Activated CD4-positive, alpha-beta memory T cell treated with anti-CD3 and anti-CD28 coated beads, Interleukin-2, amount 10 ng/mL, durations not matched to agents 7 days and 5 days (primary cell): Measurements from ENCODE around the gene JAKMIP1. TPM values are rescaled to one million over a fixed set of nuclear protein-coding genes. Genes with fewer than 3 reads are reported as not detected.

ENCODE experiments used
- CTCF ChIA-PET: fragments of 350-600 bp; sonication (Branson Sonifier 250); formaldehyde crosslinking; loops from one replicate; lab custom pipeline; 2021; ENCODE audit warnings: antibody characterized with exemption, inconsistent platforms; lab: Charles Lee
- POLR2A ChIA-PET: fragments of 350-600 bp; sonication (Branson Sonifier 250); formaldehyde crosslinking; loops from one replicate; lab custom pipeline; 2021; ENCODE audit warnings: antibody characterized with exemption; lab: Charles Lee
- DNase-seq: peaks from one replicate; pipeline ENCODE4 v3.0.0-alpha.2; 2020
- H3K27ac Mint-ChIP-seq: one replicate; pipeline ENCODE4 v1.8.0; 2021; ENCODE audit warnings: mild to moderate bottlenecking, mixed read lengths
- H3K27me3 Mint-ChIP-seq: one replicate; pipeline ENCODE4 v1.8.0; 2021; ENCODE audit warnings: mixed read lengths
- H3K36me3 Mint-ChIP-seq: one replicate; pipeline ENCODE4 v1.8.0; 2021; ENCODE audit warnings: low read depth, mixed read lengths
- H3K4me1 Mint-ChIP-seq: one replicate; pipeline ENCODE4 v1.8.0; 2021; ENCODE audit warnings: mixed read lengths
- H3K4me3 Mint-ChIP-seq: one replicate; pipeline ENCODE4 v1.8.0; 2021; ENCODE audit warnings: mild to moderate bottlenecking, mixed read lengths
- H3K9me3 Mint-ChIP-seq: one replicate; pipeline ENCODE4 v1.8.0; 2021; ENCODE audit warnings: mixed read lengths
- total RNA-seq, 2 experiments: library from RNA; stranded (reverse); gene quantifications; one replicate each; pipeline ENCODE4 v1.2.3, GENCODE V29; 2021

Gene JAKMIP1
- total RNA-seq = 10 to 100 TPM; 43.8 to 44.4 TPM

DNA sequence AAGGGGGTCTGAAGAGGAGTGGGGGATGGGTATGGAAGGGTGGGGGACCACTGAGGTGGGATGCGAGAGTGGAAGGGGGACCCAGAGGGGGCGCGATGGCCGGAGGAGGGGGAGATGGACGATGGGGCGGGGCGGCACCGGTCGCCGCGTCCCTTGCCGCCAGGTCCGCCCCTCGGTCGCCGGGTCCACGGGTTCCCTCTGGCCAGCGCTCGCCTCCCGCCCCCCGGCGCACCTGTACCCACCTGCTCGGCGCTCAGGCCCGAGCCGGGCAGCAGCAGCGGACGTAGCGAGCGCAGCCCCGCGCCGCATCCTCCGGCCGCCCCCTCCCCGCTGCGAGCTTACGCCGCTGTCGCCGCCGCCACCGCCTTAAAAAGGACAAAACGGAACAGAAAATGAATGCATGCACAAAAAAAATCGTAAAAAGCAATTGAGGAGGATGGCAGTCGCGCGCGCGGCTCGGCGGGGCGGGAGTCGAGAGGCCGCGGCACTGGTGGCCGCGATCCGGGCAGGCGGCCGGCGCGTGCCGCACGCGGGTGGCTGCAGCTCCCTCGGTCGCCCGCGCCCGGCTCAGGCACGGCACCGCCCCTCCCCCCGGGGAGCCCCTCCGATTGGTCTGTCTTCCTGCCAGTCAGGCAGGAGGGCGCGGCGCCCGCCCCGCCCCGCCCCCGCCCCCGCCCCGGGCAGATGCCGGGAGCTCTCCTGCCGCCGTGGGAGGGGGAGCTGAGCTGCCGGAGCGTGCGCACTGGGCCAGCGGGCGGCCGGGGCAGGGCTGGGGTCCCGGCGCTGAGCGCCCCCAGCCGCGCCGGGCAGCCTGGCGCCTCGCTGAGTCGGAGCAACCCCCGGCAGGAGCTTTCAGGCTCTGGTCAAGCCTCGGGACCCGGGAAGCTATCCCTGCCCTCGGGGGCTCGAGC is at the start of gene JAKMIP1:
TSS of gene JAKMIP1 (minus strand) at position 539 of the 911 bp plus-strand sequence. CDS start 87,699 bp downstream, outside the sequence.
- CTCF ChIA-PET = interaction anchor here (0.8 to 4.1 kb wide), 11 partner anchors 10 to 202 kb away, joined by 3 to 62 read pairs (median 6); no protein-coding TSS in a partner anchor
- Mint-ChIP-seq H3K9me3 (peaks cover 13% of the 10 kb centered on the region), H3K27me3 (no peaks in the 10 kb centered on the region)

DNA sequence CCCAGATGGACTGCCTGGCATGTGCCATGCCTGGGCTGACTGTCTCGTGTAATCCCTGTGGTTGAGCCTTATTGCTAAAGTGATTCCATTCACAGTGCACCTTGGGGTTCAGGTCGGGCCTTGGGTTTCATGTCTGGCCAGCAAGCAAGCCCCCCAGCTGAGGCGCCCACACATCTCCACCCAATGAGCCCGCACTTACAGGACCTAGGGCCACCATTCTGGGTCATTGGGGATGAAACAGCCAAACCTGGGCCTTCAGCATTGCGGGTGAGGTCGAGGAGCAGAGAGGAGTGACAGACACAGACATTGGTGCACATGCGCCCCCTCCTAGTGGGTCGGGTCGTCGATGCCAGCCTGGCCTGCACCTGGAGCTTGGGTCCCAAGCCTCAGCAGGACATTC is 48.0 kb upstream of the JAKMIP1 start:
- H3K27me3 Mint-ChIP-seq = peaks cover 55% of the 10 kb centered on the region

More for the DNA sequence above, at the start of gene JAKMIP1:
- peaks cover 50% of the 10 kb centered on the region for H3K4me1 Mint-ChIP-seq
- peak within 1 kb of the TSS; percentile 95 for H3K27ac Mint-ChIP-seq
- peak within 1 kb of the TSS; percentile 92 for H3K4me3 Mint-ChIP-seq
- POLR2A ChIA-PET = interaction anchor here (0.7 to 6.8 kb wide), 25 partner anchors 9 to 158 kb away, joined by 3 to 568 read pairs (median 5); no protein-coding TSS in a partner anchor
- peak; percentile 93 for DNase-seq
- H3K36me3 Mint-ChIP-seq = peaks cover 48% of the 10 kb centered on the region

DNA sequence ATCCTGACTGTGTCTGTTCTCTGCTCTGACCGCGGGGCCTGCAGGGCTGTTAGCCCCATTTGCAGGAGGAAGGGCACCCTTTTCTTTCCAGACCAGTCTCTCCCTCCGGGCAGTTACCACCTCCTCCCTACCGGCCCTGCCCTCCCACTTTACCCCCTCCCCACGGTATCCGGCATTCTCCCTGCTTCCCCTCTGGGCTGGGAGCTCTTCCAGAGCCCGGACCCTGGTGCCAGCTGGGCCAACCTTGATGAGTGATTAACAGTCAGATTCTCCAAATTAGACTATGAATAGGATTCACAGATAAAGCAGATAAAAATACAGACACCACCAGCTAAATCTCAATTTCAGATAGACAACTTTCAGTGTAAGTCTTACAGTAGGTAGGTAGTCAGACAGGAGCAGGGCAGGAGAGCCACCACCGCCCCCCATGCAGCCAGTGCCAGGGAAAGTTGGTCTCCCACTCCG is 45.9 kb upstream of the JAKMIP1 start:
- Mint-ChIP-seq H3K9me3 (peaks cover 16% of the 10 kb centered on the region), H3K27me3 (peaks cover 59% of the 10 kb centered on the region), H3K4me3 (no peak overlapping the region), H3K27ac (no peak overlapping the region), H3K4me1 (peaks cover 11% of the 10 kb centered on the region), H3K36me3 (peaks cover 8% of the 10 kb centered on the region)
- POLR2A ChIA-PET = interaction anchor here (1.1 kb wide), 1 partner anchor 46 kb away, joined by 3 read pairs; the partner anchor contains the start of gene JAKMIP1
- CTCF ChIA-PET = interaction anchor here (6.2 to 10.9 kb wide), 2 partner anchors 80 to 113 kb away, joined by 92 to 341 read pairs; no protein-coding TSS in a partner anchor
- no peak for DNase-seq

More for the DNA sequence above, 48.0 kb upstream of the JAKMIP1 start:
- Mint-ChIP-seq H3K36me3 (peaks cover 8% of the 10 kb centered on the region), H3K4me3 (no peak overlapping the region), H3K27ac (no peak overlapping the region), H3K9me3 (peaks cover 16% of the 10 kb centered on the region), H3K4me1 (peaks cover 11% of the 10 kb centered on the region)
- POLR2A ChIA-PET = interaction anchor here (1.3 to 3.1 kb wide), 2 partner anchors 49 to 91 kb away, joined by 3 to 15 read pairs; partner anchors contain the start of gene JAKMIP1
- CTCF ChIA-PET = interaction anchor here (0.5 to 10.9 kb wide), 8 partner anchors 13 to 1688 kb away, joined by 3 to 341 read pairs (median 22); partner anchors contain the start of gene JAKMIP1
- DNase-seq = no peak

DNA sequence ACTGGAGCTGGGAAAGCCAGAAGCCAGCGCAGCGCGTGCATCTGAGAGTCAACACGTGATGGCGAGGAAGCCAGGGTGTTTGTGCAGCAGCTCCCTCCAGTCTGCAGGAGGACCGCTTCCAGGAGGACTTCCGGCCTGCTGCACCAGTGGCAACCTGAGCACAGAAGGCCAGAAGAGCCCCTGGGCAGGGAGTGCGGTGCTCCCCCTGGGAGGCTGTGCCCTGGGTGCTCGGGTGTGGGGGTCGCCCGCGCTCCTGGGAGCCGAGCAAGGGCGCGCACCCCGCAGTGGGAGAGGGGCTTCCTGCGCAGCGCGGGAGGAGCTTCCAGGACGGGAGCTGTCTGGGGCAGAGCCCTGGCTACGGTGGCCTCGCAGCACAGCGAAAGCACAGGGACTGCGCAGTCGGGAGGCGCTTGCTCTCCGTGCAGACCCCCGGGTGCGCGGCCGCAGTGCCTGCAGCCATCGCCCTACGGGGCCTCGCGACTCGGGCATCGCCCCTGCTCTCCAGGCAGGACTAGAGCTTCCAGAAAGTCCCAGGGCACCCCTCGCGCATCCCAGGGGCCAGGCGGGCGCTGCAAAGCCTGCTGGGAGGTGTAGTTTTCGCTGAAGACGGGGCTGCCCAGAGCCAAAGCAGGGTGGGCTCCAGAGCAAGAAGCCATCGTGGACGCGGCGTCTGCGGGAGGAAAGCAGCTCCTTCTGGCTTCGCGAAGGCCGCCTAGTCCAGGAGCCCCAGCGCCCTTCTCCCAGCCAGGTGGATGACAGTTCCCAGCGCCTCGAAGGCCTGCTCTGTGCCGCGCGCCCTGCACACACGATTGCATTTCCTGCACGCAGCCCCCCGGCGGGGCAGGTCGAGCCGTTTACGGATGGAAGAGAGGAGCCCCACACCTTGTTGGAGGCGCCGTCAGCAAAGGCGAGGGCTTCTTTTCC is 45.2 kb upstream of the JAKMIP1 start:
- Mint-ChIP-seq H3K4me3 (no peak overlapping the region), H3K4me1 (peaks cover 7% of the 10 kb centered on the region), H3K27ac (no peak overlapping the region), H3K27me3 (peaks cover 57% of the 10 kb centered on the region), H3K9me3 (peaks cover 16% of the 10 kb centered on the region), H3K36me3 (peaks cover 8% of the 10 kb centered on the region)
- ChIA-PET CTCF (interaction anchor here (6.2 to 10.9 kb wide), 2 partner anchors 81 to 112 kb away, joined by 92 to 341 read pairs; no protein-coding TSS in a partner anchor), POLR2A (interaction anchor here (0.9 to 1.1 kb wide), 2 partner anchors 23 to 45 kb away, joined by 3 read pairs; partner anchors contain the start of gene JAKMIP1)
- DNase-seq = no peak

DNA sequence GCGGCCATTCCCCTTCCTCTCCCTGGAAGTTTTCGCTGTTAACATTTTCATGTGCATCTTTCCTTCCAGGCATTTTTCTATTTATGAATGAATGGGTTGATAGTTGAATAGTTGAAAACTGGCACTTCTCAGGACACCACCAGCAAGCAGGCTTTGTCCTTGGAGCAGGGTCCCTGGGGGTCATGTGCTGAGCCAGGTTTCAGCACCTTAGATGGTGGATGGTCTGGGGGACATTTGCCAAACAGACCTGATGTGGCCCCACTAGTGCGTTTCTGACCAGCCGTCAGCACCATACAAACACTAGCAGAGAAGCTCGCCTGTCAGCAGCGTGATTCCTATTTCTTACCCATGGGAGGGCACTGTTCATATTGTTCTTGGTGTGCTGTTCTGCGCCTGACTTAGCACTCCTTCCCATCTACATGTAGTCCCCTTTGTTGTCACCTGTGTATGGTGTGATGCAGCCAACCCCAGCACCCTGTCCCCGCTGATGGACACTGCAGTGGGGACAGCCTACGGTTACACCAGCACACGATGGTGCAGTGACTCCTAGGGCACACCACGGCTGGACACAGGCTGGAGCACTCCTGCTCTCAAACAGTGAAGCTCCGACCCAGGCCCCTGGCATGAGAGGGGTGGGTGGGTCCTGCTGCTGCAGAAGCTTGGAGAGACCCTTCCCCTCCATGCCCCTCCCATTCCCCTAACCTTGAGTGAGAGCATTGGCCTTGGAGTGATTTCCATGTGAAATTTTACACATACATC is 42.1 kb upstream of the JAKMIP1 start:
- Mint-ChIP-seq H3K27ac (no peak overlapping the region), H3K4me1 (peaks cover 5% of the 10 kb centered on the region), H3K27me3 (peaks cover 36% of the 10 kb centered on the region), H3K36me3 (peaks cover 8% of the 10 kb centered on the region), H3K9me3 (peaks cover 16% of the 10 kb centered on the region), H3K4me3 (no peak overlapping the region)
- POLR2A ChIA-PET = no interaction called here
- CTCF ChIA-PET = no interaction called here
- DNase-seq = no peak

DNA sequence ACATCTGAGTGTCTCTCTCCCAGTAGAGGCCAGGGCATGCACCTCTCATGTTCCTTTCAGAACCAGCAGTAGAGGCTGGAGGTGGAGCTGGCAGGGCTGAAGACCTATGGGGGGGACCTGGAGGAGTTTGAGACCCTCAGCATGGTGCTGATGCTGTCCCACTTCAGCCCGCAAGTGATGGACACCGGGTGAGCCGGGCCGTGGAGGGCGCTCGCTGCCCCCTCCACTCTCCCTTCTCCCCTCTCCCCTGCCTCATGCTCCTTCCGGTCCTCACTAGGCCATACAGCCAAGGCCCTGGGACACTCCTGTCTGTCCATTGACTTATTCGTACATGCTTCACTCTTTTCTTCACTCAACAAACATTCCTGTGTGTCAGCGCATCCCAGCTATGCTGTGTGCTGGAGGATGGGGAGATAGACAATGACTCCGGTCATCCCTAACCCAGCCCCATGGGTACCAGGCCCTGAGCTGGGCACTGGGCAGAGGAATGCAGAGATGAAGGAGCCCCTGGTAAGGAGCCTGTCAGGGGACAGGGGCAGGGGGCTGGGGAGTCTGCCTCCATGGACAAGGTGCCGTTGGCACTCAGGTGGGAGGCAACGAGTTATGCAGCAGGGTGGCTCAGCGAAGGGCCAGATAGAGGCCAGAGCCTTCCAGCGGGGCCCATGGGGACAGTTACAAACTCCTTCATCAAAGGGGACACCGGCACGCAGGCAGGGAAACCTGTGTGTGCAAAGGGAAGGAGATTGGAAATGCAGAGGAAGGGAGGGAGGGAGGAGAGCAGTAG is 40.9 kb upstream of the JAKMIP1 start:
- POLR2A ChIA-PET = no interaction called here
- Mint-ChIP-seq H3K36me3 (peaks cover 8% of the 10 kb centered on the region), H3K27me3 (peaks cover 27% of the 10 kb centered on the region), H3K4me3 (no peak overlapping the region), H3K4me1 (peaks cover 5% of the 10 kb centered on the region), H3K27ac (no peak overlapping the region), H3K9me3 (peaks cover 16% of the 10 kb centered on the region)
- no peak for DNase-seq
- CTCF ChIA-PET = interaction anchor here (0.9 to 1.0 kb wide), 2 partner anchors 91 to 305 kb away, joined by 3 to 4 read pairs; no protein-coding TSS in a partner anchor

DNA sequence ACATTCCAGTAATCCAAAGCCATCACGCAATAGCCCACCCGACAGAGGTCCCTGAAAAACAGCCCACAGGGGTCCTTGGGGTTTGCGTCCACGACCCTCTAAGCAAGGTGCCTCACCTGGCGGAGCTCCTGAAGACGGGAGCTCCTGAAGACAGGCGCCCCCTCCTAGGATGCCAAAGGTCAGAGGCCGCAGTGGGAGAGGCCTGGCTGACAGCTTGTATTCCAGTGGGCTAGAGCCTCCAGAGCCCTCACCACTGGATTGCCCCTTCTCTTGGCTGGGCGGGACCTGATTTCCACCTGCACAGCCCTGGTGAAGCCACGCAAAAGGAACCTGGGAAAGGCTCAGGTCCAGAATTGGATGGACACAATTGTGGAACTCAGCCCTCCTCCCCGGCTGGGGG is 39.6 kb upstream of the JAKMIP1 start:
- H3K27me3 Mint-ChIP-seq = peaks cover 24% of the 10 kb centered on the region
- H3K9me3 Mint-ChIP-seq = peaks cover 15% of the 10 kb centered on the region
- H3K4me1 Mint-ChIP-seq = peaks cover 4% of the 10 kb centered on the region
- H3K36me3 Mint-ChIP-seq = peaks cover 7% of the 10 kb centered on the region
- no peak overlapping the region for H3K27ac Mint-ChIP-seq
- CTCF ChIA-PET = interaction anchor here (1.0 to 1.5 kb wide), 2 partner anchors 10 to 93 kb away, joined by 4 to 8 read pairs; no protein-coding TSS in a partner anchor
- DNase-seq = no peak
- H3K4me3 Mint-ChIP-seq = no peak overlapping the region
- POLR2A ChIA-PET = no interaction called here

DNA sequence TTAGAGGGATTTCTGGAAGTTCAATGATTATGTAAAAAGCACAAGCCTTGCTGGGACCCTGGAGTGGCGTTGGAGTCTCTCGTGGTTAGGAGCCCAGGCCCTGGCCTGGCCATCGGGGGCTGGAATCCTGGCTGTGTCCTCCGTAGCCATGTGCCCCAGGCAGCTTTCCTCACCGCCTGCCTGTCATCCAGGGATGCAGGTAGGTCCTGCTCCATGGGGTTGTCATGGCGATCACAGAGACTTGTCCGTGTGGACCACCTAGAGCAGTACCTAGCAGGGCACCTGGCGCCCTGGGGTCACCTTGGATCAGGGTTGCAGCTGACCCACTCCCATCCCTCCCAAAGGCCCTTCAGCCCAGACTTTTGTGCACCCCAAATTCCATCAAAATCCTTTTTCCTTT is 39.1 kb upstream of the JAKMIP1 start:
- H3K27me3 Mint-ChIP-seq = peaks cover 20% of the 10 kb centered on the region
- DNase-seq = no peak
- H3K4me1 Mint-ChIP-seq = no peaks in the 10 kb centered on the region
- H3K4me3 Mint-ChIP-seq = no peak overlapping the region
- CTCF ChIA-PET = interaction anchor here (1.5 kb wide), 1 partner anchor 11 kb away, joined by 8 read pairs; no protein-coding TSS in a partner anchor
- H3K36me3 Mint-ChIP-seq = peaks cover 4% of the 10 kb centered on the region
- H3K9me3 Mint-ChIP-seq = peaks cover 10% of the 10 kb centered on the region
- POLR2A ChIA-PET = no interaction called here
- H3K27ac Mint-ChIP-seq = no peak overlapping the region

DNA sequence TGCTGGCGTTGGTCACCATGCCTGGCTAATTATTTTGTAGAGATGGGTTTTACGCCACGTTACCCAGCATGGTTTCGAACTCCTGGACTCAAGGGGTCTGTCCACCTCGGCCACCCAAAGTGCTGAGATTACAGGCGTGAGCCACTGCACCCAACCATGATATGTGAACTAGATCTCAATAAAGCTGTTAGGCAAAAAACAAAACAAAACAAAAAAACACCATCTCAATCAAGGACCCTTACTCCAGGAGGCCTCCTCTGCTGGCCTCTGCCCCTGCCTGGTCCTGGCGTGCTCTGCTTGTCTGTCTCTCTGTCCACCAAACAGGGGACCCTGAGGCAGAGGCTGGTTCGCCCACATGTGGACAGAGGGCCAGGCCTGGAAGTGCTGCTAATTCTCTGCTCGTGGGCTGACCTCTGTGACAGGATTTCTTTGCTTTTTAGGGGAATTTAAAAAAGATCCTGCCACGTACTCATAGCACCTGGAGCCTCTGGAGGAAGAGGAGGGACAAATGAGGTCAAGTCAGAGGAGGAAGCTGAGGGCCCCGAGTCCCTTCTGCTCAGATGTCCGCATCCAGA is 36.6 kb upstream of the JAKMIP1 start:
- ChIA-PET POLR2A (no interaction called here), CTCF (no interaction called here)
- Mint-ChIP-seq H3K27me3 (peaks cover 7% of the 10 kb centered on the region), H3K4me3 (no peak overlapping the region), H3K27ac (no peak overlapping the region), H3K9me3 (no peaks in the 10 kb centered on the region), H3K36me3 (no peaks in the 10 kb centered on the region), H3K4me1 (no peaks in the 10 kb centered on the region)
- DNase-seq = no peak

DNA sequence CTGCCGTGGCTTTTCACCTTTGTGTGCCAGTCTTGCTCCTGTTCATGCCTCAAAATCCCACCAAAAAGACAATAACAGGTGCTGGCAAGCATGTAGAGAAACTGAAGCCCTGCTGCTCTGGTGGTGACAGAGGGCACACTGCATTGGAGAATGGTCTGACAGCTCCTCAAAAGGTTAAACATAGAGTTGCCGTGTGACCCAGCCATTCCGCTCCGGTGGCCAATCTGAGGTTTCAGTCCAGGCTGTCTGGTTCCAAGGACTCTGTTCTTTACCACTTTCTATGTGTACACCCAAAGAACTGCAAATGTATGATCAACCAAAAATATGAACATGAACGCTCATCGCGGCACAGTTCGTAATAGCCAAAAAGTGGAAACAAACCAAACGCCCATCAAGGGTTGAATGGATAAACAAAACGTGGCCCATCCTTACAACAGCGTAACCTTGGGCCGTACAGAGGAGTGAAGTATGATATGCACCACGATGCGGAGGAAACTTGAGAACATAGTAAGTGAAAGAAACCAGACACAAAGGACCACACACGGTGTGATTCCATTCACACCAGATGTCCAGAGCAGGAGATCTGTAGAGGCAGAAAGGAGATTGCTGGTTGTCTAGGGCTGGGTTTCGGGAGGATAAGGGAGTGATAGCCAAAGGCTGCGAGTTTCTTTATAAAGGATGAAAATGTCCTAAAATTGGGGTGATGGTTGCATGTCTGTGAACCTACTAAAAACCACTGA is 35.7 kb upstream of the JAKMIP1 start:
- no peak overlapping the region for H3K27ac Mint-ChIP-seq
- H3K36me3 Mint-ChIP-seq = no peaks in the 10 kb centered on the region
- H3K4me1 Mint-ChIP-seq = no peaks in the 10 kb centered on the region
- H3K9me3 Mint-ChIP-seq = no peaks in the 10 kb centered on the region
- ChIA-PET POLR2A (no interaction called here), CTCF (no interaction called here)
- peaks cover 5% of the 10 kb centered on the region for H3K27me3 Mint-ChIP-seq
- H3K4me3 Mint-ChIP-seq = no peak overlapping the region
- DNase-seq = no peak
